OCI-LY3 (cell line): ENCODE measurements around the gene IGLL1.
"Not testable (repeated sequence)": the region's sequence is repeated elsewhere in the genome, so short reads cannot be mapped to it uniquely, and the experiment has no call there.

Experiments
- H2AFZ ChIP-seq: fragments of 200-600, 300-600 bp; shearing (Covaris generic); 2 replicates; pipeline ENCODE4 v1.6.0; 2014; ENCODE audit warnings: antibody characterized with exemption, low read depth, low read length
- H3K27ac ChIP-seq: fragments of 200-600, 300-600 bp; sonication (generic); 2 replicates; pipeline ENCODE4 v1.5.1; 2014; ENCODE audit warnings: mild to moderate bottlenecking, low read length, moderate library complexity, mixed read lengths
- H3K27me3 ChIP-seq: fragments of 200-600, 300-600 bp; sonication (generic); 2 replicates; pipeline ENCODE4 v1.6.1; 2014; ENCODE audit warnings: low read depth, low read length, mixed read lengths
- H3K36me3 ChIP-seq: fragments of 200-600, 300-600 bp; sonication (generic); replicated peaks from 2 replicates; pipeline ENCODE3; 2014; ENCODE audit warnings: low read depth, low read length, mixed read lengths
- H3K4me1 ChIP-seq: fragments of 300-600, 200-600 bp; sonication (generic); 2 replicates; pipeline ENCODE4 v1.6.1; 2014; ENCODE audit warnings: low read length, mixed read lengths
- H3K4me2 ChIP-seq: fragments of 200-600, 300-600 bp; sonication (generic); 2 replicates; pipeline ENCODE4 v1.6.1; 2014; ENCODE audit warnings: low read length, mixed read lengths
- H3K4me3 ChIP-seq: fragments of 300-600, 200-600 bp; sonication (generic); 2 replicates; pipeline ENCODE4 v1.5.1; 2014; ENCODE audit warnings: antibody characterized with exemption, mild to moderate bottlenecking, low read length, moderate library complexity
- H3K79me2 ChIP-seq: fragments of 300-600, 200-600 bp; shearing (Covaris generic); 2 replicates; pipeline ENCODE4 v1.6.1; 2014; ENCODE audit warnings: mild to moderate bottlenecking, low read length, mixed read lengths
- H3K9ac ChIP-seq: fragments of 300-600, 200-600 bp; shearing (Covaris generic); 2 replicates; pipeline ENCODE4 v1.6.0; 2014; ENCODE audit warnings: mild to moderate bottlenecking, low read length, moderate library complexity
- H3K9me3 ChIP-seq: fragments of 200-600, 300-600 bp; shearing (Covaris generic); 2 replicates; pipeline ENCODE4 v1.6.1; 2014; ENCODE audit warnings: low read length, mixed read lengths; ENCODE audit not compliant: insufficient read depth
- H4K20me1 ChIP-seq: fragments of 200-600, 300-600 bp; sonication (generic); 2 replicates; pipeline ENCODE4 v1.6.1; 2016; ENCODE audit warnings: low read length, mixed read lengths; ENCODE audit not compliant: insufficient read depth
- EZH2phosphoT487 ChIP-seq: fragments of 200-600 bp; shearing (Covaris generic); IDR thresholded peaks from 2 replicates; pipeline ENCODE4 v1.6.1; 2018; ENCODE audit warnings: antibody characterized with exemption, mixed run types, low read depth
- TF ChIP-seq, protein P1 (sequence below): fragments of 200-600, 300-600 bp; sonication (generic); IDR thresholded peaks from 2 replicates; pipeline ENCODE4 v1.5.1; 2014; ENCODE audit warnings: antibody characterized with exemption, low read length, low read depth

IGLL1 gene

DNA sequence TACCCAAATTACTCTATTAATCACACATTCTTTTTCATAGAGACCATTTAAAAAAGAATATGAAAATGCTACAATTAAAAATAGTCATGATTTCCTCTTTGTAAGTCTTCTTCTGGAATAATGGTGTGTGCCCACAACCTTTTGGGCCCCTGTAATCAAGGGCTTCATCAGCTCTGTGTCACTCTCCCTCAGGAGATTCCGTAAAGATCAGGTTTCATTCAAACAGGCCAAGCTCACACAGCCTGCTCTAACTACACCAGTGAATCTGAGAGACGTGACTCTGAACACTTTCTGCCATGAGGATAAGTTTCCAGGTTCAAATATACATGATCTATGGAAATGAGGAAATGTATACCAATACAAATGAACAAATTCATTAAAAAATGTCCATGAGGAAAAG lies 42.5 kb upstream of the IGLL1 start:
- TF ChIP-seq, protein P1, sequence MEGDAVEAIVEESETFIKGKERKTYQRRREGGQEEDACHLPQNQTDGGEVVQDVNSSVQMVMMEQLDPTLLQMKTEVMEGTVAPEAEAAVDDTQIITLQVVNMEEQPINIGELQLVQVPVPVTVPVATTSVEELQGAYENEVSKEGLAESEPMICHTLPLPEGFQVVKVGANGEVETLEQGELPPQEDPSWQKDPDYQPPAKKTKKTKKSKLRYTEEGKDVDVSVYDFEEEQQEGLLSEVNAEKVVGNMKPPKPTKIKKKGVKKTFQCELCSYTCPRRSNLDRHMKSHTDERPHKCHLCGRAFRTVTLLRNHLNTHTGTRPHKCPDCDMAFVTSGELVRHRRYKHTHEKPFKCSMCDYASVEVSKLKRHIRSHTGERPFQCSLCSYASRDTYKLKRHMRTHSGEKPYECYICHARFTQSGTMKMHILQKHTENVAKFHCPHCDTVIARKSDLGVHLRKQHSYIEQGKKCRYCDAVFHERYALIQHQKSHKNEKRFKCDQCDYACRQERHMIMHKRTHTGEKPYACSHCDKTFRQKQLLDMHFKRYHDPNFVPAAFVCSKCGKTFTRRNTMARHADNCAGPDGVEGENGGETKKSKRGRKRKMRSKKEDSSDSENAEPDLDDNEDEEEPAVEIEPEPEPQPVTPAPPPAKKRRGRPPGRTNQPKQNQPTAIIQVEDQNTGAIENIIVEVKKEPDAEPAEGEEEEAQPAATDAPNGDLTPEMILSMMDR: no peak
- TF ChIP-seq EZH2phosphoT487: no peak
- Histone ChIP-seq H3K27ac (no peak overlapping the region), H3K79me2 (no peaks in the 10 kb centered on the region), H4K20me1 (no peaks in the 10 kb centered on the region), H3K4me2 (no peak overlapping the region), H3K27me3 (peaks cover 25% of the 10 kb centered on the region), H3K9me3 (no peaks in the 10 kb centered on the region), H3K9ac (no peak overlapping the region), H3K4me3 (no peak overlapping the region), H3K4me1 (no peaks in the 10 kb centered on the region), H3K36me3 (no peaks in the 10 kb centered on the region), H2AFZ (no peak overlapping the region)

DNA sequence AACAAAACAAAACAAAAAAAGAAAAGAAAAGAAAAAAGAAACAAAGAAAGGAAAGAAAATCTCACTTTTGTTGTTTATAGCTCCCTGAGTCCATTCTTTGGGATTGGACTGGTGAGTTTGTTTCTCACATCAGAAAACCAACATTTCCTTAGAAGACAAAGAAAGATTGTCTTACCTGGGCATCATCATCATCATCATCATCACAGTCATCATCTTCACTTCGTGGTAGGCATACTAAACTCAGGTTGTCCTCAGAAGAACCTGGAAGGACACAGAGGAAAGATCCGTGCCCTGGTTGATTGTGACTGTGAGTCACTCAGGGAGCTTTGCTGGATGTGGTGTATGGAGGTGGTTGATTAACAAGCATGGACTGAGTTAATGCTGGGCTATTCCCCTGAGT lies 41.8 kb upstream of the IGLL1 start:
- H2AFZ ChIP-seq, H3K4me3 ChIP-seq, H3K9ac ChIP-seq, H3K9me3 ChIP-seq, H3K27ac ChIP-seq, H3K4me1 ChIP-seq, H3K36me3 ChIP-seq, H4K20me1 ChIP-seq, H3K79me2 ChIP-seq, H3K4me2 ChIP-seq: not testable (repeated sequence)
- H3K27me3 ChIP-seq: peaks cover 25% of the 10 kb centered on the region

DNA sequence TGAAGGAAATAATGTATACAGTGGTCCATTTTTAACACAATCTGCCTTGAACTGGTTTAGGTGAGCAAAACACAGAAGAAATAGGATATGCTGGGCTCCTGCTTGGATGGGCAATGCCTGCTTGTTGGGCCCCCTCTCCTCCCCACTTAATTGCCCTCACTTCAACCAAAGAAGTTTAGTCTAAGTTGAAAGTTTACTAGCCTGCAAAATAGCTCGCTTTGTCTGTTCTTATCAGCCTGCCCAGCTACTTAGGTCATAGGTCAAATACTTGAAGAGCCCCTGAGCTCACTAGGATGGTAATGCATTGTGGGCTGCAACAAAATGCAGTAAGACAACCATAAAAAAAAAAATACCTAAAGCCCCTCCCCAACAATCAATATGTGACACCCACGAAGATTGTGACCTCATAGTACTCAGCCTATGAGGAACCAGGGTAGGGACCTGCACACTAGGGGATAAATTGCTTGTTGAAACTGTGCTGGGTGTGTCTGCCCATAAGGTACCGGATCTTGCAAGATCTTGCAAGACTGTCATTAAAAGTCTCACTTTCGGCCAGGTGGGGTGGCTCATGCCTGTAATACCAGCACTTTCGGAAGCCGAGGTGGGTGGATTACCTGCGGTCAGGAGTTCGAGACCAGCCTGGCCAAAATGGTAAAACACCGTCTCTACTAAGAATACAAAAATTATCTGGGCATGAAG lies 41.1 kb upstream of the IGLL1 start:
- no peaks in the 10 kb centered on the region for H4K20me1 ChIP-seq
- TF ChIP-seq EZH2phosphoT487: no peak
- TF ChIP-seq, protein P1: no peak
- peaks cover 22% of the 10 kb centered on the region for H3K27me3 ChIP-seq
- no peak overlapping the region for H3K4me3 ChIP-seq
- H3K36me3 ChIP-seq: no peaks in the 10 kb centered on the region
- H3K79me2 ChIP-seq: no peaks in the 10 kb centered on the region
- no peak overlapping the region for H3K9ac ChIP-seq
- H3K4me2 ChIP-seq: no peak overlapping the region
- no peaks in the 10 kb centered on the region for H3K4me1 ChIP-seq
- H3K9me3 ChIP-seq: no peaks in the 10 kb centered on the region
- H2AFZ ChIP-seq: no peak overlapping the region
- H3K27ac ChIP-seq: no peak overlapping the region

DNA sequence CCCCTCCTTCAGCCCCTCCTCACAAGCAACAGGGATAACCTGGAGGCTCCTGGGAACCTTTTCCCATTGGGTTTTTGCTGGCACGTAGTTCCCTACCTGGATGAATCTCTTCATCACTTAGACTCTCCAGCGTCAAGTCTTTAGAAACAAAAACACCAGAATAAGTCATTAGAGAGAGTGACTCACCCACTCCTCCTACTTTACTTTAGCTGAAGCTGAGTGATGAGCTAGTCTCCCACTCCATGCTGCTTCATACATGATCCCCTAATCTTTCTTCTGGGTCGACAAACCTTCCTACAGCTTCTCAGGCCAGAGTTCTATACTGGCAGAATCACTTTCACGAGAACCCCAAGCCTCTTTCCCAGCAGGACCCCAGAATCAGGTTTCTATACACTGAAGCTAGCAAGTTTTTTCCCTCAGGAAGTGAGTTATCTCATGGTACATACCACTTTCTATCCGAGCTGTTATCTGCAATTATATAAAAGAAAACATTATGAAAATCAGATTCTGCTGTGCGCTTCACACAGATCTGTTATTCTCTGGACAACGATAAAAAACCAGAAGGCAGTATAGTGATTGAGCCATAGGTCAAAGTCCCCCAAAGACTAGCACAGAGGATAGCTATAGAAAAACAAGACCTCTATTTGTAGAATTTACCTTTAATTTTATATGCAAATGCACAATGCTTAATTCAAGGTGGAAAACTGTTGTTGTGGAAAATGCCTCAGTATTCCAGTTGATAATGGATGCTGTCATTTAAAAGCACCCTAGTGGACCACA lies 33.3 kb upstream of the IGLL1 start:
- Histone ChIP-seq H3K4me3 (no peak overlapping the region), H3K27me3 (no peaks in the 10 kb centered on the region; the same call in 1 of the 2 replicates), H3K36me3 (no peaks in the 10 kb centered on the region), H3K4me1 (no peaks in the 10 kb centered on the region), H3K9ac (no peak overlapping the region), H3K79me2 (no peaks in the 10 kb centered on the region), H3K4me2 (no peak overlapping the region), H2AFZ (no peak overlapping the region), H3K9me3 (no peaks in the 10 kb centered on the region), H3K27ac (no peak overlapping the region), H4K20me1 (no peaks in the 10 kb centered on the region)
- TF ChIP-seq EZH2phosphoT487: no peak
- TF ChIP-seq, protein P1: no peak
